HG03064 (cell line): ENCODE measurements around the gene KCNK13.
"Not testable (repeated sequence)": the region's sequence is repeated elsewhere in the genome, so short reads cannot be mapped to it uniquely, and the experiment has no call there.

Source experiments
- ATAC-seq: cut with Tn5 transposase; IDR thresholded peaks from one replicate; pipeline ENCODE4 v1.9.1; 2021; ENCODE audit warnings: low read depth; ENCODE audit not compliant: unreplicated experiment

KCNK13 gene

GRCh38 chr14:90184571-90185266 lies 122.9 kb downstream of the KCNK13 start:
- no peak for ATAC-seq

GRCh38 chr14:90188588-90188987 lies 126.8 kb downstream of the KCNK13 start:
- no peak for ATAC-seq

GRCh38 chr14:90191154-90191553 lies 129.4 kb downstream of the KCNK13 start:
- no peak for ATAC-seq

- no peak for ATAC-seq
These were observed 129.8 kb downstream of the KCNK13 start for GRCh38 chr14:90191585-90191984.

DNA sequence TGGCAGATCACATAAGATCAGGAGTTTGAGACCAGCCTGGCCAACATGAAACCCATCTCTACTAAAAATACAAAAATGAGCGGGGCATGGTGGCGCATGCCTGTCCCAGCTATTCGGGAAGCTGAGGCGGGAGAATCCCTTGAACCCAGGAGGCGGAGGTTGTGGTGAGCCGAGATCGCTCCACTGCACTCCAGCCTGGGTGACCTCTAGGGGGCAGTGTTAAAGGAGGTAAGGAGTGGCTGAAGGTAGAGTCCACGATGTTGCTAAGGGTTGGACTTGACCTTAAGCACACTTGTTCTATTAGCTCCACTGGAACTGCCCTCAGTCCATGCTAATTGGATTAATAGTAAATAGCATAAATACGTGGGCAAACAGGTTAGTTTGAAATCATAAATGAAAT lies 132.1 kb downstream of the KCNK13 start:
- ATAC-seq, result no peak

- no peak for ATAC-seq
These were observed 132.9 kb downstream of the KCNK13 start for GRCh38 chr14:90194706-90195105.

DNA sequence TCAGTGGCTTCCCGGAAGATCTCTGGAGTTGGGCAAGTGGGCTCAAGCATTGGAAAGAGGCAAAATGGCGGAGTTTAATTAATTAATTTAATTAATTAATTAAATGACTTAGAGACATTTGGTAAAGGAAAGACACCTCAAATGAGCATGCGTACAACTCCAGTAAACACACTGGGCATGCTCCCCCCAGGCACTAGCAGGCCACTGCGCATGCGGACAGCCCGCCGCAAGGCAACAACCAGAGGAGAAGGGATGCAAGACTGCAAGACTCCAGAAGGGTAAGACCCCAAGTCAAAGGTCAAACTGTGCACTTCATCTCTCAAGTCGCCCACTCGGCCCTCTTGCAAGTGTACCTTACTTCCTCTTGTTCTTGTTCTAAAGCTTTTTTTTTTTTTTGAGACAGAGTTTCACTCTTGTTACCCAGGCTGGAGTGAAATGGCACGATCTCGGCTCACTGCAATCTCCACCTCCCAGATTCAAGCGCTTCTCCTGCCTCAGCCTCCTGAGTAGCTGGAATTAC lies 136.8 kb downstream of the KCNK13 start:
- ATAC-seq, result no peak

DNA sequence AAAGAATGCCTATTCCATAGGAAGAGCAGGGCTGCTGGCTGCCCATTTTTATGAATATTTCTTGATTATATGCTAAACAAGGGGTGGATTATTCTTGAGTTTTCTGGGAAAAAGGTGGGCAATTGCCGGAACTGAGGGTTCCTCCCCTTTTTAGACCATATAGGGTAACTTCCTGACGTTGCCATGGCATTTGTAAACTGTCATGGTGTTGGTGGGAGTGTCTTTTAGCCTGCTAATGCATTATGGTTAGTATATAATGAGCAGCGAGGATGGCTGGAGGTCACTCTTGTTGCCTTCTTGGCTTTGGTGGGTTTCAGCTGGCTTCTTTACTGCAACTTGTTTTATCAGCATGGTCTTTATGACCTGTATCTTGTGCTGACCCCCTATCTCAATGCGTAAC lies 138.8 kb downstream of the KCNK13 start:
- not testable (repeated sequence) for ATAC-seq

GRCh38 chr14:90201344-90201743 lies 139.6 kb downstream of the KCNK13 start:
- no peak for ATAC-seq

DNA sequence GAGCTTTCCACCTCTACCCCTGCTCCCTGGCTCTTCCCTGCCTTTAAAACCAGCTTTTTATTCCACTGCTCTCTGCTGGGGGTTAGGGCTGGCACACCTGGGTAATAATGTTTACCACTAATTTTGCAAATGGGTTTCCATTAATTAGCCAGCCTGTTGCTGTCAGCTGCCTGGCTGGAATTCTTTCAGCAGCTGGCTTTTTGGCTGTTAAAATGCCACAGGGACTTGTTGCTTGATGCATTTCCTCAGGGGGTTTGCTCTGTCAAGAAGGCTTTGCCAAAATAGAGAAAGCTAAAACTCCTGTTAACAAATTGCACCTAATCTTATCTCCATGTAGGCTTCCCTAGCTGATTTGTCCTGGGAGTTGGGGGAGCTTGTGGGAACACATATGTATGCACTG lies 142.7 kb downstream of the KCNK13 start:
- ATAC-seq, result no peak

GRCh38 chr14:90213099-90213748 lies 151.4 kb downstream of the KCNK13 start:
- no peak for ATAC-seq

DNA sequence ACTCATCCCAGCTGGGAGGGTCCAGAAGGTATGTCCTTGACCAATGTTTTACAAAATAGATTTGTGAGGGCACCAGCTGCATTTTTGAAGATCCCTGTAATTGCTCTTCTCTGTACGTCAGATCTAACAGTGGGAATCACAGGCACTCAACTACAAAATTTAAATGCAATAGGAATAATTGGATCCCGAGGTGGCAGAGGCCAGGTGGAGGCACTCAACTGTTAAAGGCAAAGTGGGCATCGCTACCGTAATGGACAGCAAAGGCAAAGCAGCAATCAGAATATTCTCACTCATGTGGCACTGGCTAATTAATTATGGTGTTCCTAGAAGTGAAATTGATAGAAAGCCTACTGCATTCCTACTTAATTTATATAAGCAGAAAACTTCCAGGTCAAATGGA lies 166.7 kb downstream of the KCNK13 start:
- no peak for ATAC-seq

GRCh38 chr14:90229942-90230341 lies 168.1 kb downstream of the KCNK13 start:
- not testable (repeated sequence) for ATAC-seq
